ENCODE results near the gene USP25. TPM values are rescaled to one million over a fixed set of nuclear protein-coding genes. Genes with fewer than 3 reads are reported as not detected.

The USP25 gene
- total and polyA plus RNA-seq, 2 donors (not counting 1 experiment from before 2014, with no cell fraction given), result 40.6 to 65.7 TPM

DNA sequence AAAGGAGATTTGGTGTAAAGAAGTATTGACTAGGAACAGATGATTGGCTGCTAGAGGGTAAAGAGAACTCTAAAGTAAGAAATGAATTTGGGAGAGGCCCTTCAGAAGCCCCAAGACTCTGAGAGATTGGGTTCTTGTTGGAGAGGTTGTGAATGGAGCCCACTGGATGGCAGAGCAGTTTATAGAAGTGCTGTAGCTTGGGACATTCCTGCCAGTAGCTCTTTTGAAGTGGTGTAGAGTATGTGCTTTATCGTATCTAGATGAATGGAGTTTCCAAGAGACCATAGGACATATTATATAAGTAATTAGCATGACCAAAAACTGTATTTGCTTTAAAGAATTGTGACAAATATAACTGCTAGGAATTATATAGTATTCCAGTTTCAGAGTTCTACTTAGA, 21.3 kb downstream of the USP25 start:
- Histone ChIP-seq H3K27ac (ENCODE audit: insufficient read depth, low read length) (no peak overlapping the region), H3K9ac (ENCODE audit: insufficient read depth, low read length) (no peak overlapping the region), H3K27me3 (ENCODE audit: control insufficient read depth, insufficient read depth, low read length) (no peaks in the 10 kb centered on the region), H3K9me3 (ENCODE audit: control insufficient read depth, insufficient read depth, low read depth, low read length) (no peaks in the 10 kb centered on the region), H3K4me3 (replicated peaks in 1 of 4; ENCODE audit: control extremely low read depth in 1 of 4, insufficient read depth in 1 of 4, low read depth in 3 of 4, low read length in 4 of 4) (no peak overlapping the region), H4K20me1 (ENCODE audit: control insufficient read depth, extremely low read depth, insufficient read depth, low read length) (no peaks in the 10 kb centered on the region), H3K36me3 (ENCODE audit: control insufficient read depth, insufficient read depth, low read length) (no peaks in the 10 kb centered on the region), H3K4me1 (ENCODE audit: control insufficient read depth, extremely low read depth, insufficient read depth, low read length) (no peaks in the 10 kb centered on the region), H3K4me2 (ENCODE audit: extremely low read depth, insufficient read depth, low read length) (no peak overlapping the region), H2AFZ (ENCODE audit: low read length) (no peak overlapping the region), H3K79me2 (ENCODE audit: control insufficient read depth, insufficient read depth, low read length) (peaks cover 56% of the 10 kb centered on the region)
- no peak for DNase-seq (ENCODE audit: low read depth in 2 of 2)
- TF ChIP-seq EZH2 (IDR thresholded peaks at IDR 0.05; ENCODE audit: low read length, missing control alignments), result no peak
- TF ChIP-seq, protein P1, sequence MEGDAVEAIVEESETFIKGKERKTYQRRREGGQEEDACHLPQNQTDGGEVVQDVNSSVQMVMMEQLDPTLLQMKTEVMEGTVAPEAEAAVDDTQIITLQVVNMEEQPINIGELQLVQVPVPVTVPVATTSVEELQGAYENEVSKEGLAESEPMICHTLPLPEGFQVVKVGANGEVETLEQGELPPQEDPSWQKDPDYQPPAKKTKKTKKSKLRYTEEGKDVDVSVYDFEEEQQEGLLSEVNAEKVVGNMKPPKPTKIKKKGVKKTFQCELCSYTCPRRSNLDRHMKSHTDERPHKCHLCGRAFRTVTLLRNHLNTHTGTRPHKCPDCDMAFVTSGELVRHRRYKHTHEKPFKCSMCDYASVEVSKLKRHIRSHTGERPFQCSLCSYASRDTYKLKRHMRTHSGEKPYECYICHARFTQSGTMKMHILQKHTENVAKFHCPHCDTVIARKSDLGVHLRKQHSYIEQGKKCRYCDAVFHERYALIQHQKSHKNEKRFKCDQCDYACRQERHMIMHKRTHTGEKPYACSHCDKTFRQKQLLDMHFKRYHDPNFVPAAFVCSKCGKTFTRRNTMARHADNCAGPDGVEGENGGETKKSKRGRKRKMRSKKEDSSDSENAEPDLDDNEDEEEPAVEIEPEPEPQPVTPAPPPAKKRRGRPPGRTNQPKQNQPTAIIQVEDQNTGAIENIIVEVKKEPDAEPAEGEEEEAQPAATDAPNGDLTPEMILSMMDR (conservative IDR thresholded peaks at IDR 0.05 in 1 of 2, IDR thresholded peaks at IDR 0.05 in 1 of 2; ENCODE audit: low read depth in 1 of 2, low read length in 2 of 2), result no peak

DNA sequence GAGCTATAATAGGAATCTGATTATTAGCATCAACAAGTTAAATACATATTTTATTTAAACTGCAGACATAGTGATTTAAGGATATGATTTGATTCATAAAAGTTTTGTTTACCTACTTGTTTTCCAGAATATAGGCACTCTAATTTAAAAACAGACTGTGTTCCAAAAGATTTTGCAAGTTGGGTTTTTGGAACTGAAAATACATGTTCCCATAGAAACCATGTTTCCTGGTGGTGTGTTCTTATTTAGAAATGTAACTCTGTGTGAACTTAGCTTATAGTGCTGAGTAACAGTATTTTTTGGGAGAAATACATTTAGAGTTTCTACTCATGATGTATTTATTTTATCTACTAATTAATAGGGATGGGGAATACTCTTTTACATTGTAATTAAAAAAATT, 21.8 kb downstream of the USP25 start:
- Histone ChIP-seq H4K20me1 (ENCODE audit: control insufficient read depth, extremely low read depth, insufficient read depth, low read length) (no peaks in the 10 kb centered on the region), H3K27me3 (ENCODE audit: control insufficient read depth, insufficient read depth, low read length) (no peaks in the 10 kb centered on the region), H3K9me3 (ENCODE audit: control insufficient read depth, insufficient read depth, low read depth, low read length) (no peaks in the 10 kb centered on the region), H3K9ac (ENCODE audit: insufficient read depth, low read length) (no peak overlapping the region), H3K79me2 (ENCODE audit: control insufficient read depth, insufficient read depth, low read length) (peaks cover 56% of the 10 kb centered on the region), H3K27ac (ENCODE audit: insufficient read depth, low read length) (no peak overlapping the region), H3K36me3 (ENCODE audit: control insufficient read depth, insufficient read depth, low read length) (no peaks in the 10 kb centered on the region), H3K4me2 (ENCODE audit: extremely low read depth, insufficient read depth, low read length) (no peak overlapping the region), H2AFZ (ENCODE audit: low read length) (no peak overlapping the region), H3K4me1 (ENCODE audit: control insufficient read depth, extremely low read depth, insufficient read depth, low read length) (no peaks in the 10 kb centered on the region), H3K4me3 (replicated peaks in 1 of 4; ENCODE audit: control extremely low read depth in 1 of 4, insufficient read depth in 1 of 4, low read depth in 3 of 4, low read length in 4 of 4) (no peak overlapping the region)
- no peak for TF ChIP-seq EZH2 (IDR thresholded peaks at IDR 0.05; ENCODE audit: low read length, missing control alignments)
- TF ChIP-seq, protein P1 (conservative IDR thresholded peaks at IDR 0.05 in 1 of 2, IDR thresholded peaks at IDR 0.05 in 1 of 2; ENCODE audit: low read depth in 1 of 2, low read length in 2 of 2), result no peak
- no peak for DNase-seq (ENCODE audit: low read depth in 2 of 2)

DNA sequence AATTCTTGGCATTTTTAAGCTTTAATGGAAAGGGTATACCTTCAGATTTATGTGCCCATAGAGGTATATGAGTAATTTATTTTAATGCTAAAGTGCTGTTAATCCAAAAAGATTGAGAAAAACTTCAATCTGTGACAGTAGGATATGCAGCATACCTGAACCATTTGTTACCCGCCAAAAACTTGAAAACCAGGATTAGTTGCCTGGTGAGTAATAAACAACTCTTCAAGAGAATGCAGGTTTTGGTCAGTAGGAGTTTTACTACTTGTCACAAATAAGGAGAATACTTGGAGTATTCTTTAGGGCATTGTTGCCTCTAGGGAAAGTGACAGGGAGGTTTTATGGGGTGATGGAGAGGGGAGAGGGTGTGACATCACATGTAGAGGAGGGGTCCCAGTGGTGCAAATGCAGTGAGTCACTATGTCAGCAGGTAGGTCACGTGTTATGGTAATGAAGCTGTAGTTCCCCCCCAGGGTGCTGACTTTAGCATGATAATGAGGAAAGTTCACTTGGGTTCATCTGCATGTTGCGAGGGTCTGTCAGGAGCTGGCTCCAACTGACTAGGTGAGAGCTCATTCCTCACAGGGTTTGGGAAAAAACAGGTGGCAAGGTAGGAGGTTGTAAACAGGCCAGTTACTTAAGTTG, 23.1 kb downstream of the USP25 start:
- H3K4me1 ChIP-seq (ENCODE audit: control insufficient read depth, extremely low read depth, insufficient read depth, low read length), result no peaks in the 10 kb centered on the region
- TF ChIP-seq EZH2 (IDR thresholded peaks at IDR 0.05; ENCODE audit: low read length, missing control alignments), result no peak
- TF ChIP-seq, protein P1 (conservative IDR thresholded peaks at IDR 0.05 in 1 of 2, IDR thresholded peaks at IDR 0.05 in 1 of 2; ENCODE audit: low read depth in 1 of 2, low read length in 2 of 2), result no peak
- H3K27me3 ChIP-seq (ENCODE audit: control insufficient read depth, insufficient read depth, low read length), result no peaks in the 10 kb centered on the region
- H3K4me2 ChIP-seq (ENCODE audit: extremely low read depth, insufficient read depth, low read length), result no peak overlapping the region
- no peaks in the 10 kb centered on the region for H3K9me3 ChIP-seq (ENCODE audit: control insufficient read depth, insufficient read depth, low read depth, low read length)
- no peak for DNase-seq (ENCODE audit: low read depth in 2 of 2)
- H2AFZ ChIP-seq (ENCODE audit: low read length), result no peak overlapping the region
- H3K4me3 ChIP-seq (replicated peaks in 1 of 4; ENCODE audit: control extremely low read depth in 1 of 4, insufficient read depth in 1 of 4, low read depth in 3 of 4, low read length in 4 of 4), result no peak overlapping the region
- no peaks in the 10 kb centered on the region for H4K20me1 ChIP-seq (ENCODE audit: control insufficient read depth, extremely low read depth, insufficient read depth, low read length)
- H3K9ac ChIP-seq (ENCODE audit: insufficient read depth, low read length), result no peak overlapping the region
- no peak overlapping the region for H3K27ac ChIP-seq (ENCODE audit: insufficient read depth, low read length)
- peaks cover 57% of the 10 kb centered on the region for H3K79me2 ChIP-seq (ENCODE audit: control insufficient read depth, insufficient read depth, low read length)
- no peaks in the 10 kb centered on the region for H3K36me3 ChIP-seq (ENCODE audit: control insufficient read depth, insufficient read depth, low read length)
